GM12872 (cell line): ENCODE measurements around the gene PTCH1.

Experiments used
- CTCF ChIP-seq: IDR thresholded peaks from 3 replicates; pipeline ENCODE4 v1.5.1; 2011; ENCODE audit warnings: low read depth, mild to moderate bottlenecking, low read length, moderate library complexity; ENCODE audit not compliant: insufficient read depth

Gene PTCH1

GRCh38 chr9:95452176-95452575 is 64.6 kb downstream of the PTCH1 start:
- no peak for TF ChIP-seq CTCF

DNA sequence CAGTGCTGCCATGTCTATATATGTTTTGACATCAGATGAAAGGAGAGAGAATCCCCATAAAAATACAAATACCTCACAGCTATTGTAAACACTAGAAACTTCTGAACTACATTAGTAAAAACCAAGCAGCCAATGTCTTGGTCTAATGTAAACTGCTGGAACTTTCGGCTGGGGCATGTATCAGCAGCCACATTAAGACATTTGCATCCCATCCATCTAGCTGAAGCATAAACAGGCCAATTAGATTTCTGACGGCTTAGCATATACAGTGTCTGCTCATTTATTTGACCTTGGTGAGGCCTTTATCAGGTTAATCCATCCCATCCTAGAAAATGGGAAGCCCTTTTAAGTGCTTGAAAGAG is 65.7 kb downstream of the PTCH1 start:
- no peak for TF ChIP-seq CTCF

GRCh38 chr9:95450171-95451064 is 66.4 kb downstream of the PTCH1 start:
- TF ChIP-seq CTCF, result no peak

GRCh38 chr9:95449016-95449415 is 67.8 kb downstream of the PTCH1 start:
- TF ChIP-seq CTCF, result no peak

DNA sequence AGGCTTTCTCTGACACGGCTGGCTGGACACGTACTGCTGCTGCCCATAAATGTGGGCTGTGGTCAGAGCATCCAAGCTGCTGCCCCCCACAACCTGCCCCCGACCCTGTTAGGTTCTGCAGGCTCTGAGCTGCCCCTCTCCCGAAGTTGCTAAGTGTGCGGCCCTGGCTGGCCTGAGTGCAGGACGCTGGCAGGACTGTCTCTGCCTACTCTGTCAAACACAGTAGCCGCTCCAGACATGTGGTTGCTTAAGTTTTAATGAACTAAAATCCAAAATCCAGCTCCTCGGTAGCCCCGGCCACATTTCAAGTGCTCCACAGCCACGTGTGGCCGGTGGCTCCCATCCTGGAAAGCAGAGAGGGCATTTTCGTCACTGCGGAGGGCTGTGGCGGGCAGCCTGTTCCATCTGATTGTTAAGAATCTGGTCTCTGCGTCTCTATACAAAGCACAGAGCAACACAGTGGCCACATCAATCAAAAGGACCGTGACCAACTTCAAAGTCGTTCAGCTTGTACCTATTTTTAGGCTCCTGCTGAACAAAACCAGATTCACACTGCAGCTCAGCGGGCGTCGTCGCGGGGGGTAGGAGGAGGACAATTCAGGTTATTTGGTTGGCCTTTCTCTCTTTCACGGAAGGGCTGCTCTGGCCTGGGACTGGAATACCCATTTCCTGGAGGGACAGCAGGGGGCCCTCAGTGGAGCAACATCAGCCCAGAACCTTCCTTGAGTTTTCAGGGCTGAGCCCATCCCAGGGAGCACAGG is 68.9 kb downstream of the PTCH1 start:
- no peak for TF ChIP-seq CTCF

DNA sequence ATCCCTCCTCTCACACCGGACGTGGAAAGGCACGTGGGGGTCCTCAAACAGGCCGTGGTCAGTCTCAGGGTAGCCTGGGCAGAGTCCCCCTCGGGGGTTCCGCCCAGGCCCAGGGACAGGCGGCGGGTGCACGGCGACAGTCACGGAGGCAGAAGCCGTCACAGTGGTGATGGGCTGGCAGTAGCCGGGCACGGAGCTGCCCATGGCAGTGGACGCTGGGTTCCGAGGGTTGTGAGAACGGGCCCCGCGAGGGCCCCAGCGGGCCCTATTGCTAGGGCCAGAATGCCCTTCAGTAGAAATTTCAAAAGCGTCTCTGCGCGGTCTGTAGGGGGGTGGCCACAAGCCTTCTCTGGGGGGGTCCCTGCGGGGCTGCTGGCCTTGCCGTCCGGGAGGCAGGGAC is 69.8 kb downstream of the PTCH1 start:
- no peak for TF ChIP-seq CTCF

- TF ChIP-seq CTCF, result no peak
These were observed 70.5 kb downstream of the PTCH1 start for GRCh38 chr9:95446259-95446658.
